ENCODE results near the gene ASAP3. TPM values are rescaled to one million over a fixed set of nuclear protein-coding genes. Genes with fewer than 3 reads are reported as not detected.

ASAP3 gene
- total and polyA plus RNA-seq, 2 of the 4 experiments (the other 2 are of a cell fraction), result 18.6 to 18.8 TPM

DNA sequence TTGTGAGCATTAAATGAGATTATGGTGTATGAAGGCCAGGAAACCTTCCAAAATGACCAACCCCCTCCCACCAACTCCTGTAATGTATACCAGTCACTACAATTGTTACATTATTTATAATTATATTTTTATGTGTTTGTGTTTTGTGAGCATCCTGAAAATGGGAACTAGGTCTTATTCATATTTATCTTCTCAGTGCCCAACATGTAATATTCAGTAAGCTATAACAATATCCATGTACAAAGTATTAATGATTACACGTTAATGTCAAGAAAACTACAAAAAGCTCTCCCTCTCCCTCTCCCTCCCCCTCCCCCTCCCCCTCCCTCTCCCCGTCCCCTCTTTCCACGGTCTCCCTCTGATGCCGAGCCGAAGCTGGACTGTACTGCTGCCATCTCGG is 19.0 kb upstream of the ASAP3 start:
- H3K36me3 ChIP-seq (ENCODE audit: control insufficient read depth, insufficient read depth, low read length), result no peaks in the 10 kb centered on the region
- WGBS, 2 experiments (ENCODE audit: extremely low coverage in 2 of 2, insufficient read length in 1 of 2), result no CpG with 5 or more reads among the region's 6 CpGs
- H3K9ac ChIP-seq (ENCODE audit: low read depth, low read length), result no peak overlapping the region
- no peak overlapping the region for H4K5ac ChIP-seq (ENCODE audit: low read depth, low read length)
- no peak for TF ChIP-seq POLR2A (IDR thresholded peaks at IDR 0.05; ENCODE audit: low read depth, low read length)
- TF ChIP-seq CEBPB (IDR thresholded peaks at IDR 0.05; ENCODE audit: low read depth, low read length), result no peak
- TF ChIP-seq MAZ (IDR thresholded peaks at IDR 0.05; ENCODE audit: borderline replicate concordance, low read depth, low read length), result no peak
- TF ChIP-seq FOS (IDR thresholded peaks at IDR 0.05; ENCODE audit: low read depth, low read length), result no peak
- TF ChIP-seq, protein P1, sequence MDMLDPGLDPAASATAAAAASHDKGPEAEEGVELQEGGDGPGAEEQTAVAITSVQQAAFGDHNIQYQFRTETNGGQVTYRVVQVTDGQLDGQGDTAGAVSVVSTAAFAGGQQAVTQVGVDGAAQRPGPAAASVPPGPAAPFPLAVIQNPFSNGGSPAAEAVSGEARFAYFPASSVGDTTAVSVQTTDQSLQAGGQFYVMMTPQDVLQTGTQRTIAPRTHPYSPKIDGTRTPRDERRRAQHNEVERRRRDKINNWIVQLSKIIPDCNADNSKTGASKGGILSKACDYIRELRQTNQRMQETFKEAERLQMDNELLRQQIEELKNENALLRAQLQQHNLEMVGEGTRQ (IDR thresholded peaks at IDR 0.05; ENCODE audit: low read depth, low read length), result no peak
- no peak for TF ChIP-seq CHD1 (IDR thresholded peaks at IDR 0.05; ENCODE audit: low read depth, low read length)
- no peak for TF ChIP-seq RCOR1 (IDR thresholded peaks at IDR 0.05; ENCODE audit: insufficient replicate concordance, low read length)
- TF ChIP-seq, protein P2, sequence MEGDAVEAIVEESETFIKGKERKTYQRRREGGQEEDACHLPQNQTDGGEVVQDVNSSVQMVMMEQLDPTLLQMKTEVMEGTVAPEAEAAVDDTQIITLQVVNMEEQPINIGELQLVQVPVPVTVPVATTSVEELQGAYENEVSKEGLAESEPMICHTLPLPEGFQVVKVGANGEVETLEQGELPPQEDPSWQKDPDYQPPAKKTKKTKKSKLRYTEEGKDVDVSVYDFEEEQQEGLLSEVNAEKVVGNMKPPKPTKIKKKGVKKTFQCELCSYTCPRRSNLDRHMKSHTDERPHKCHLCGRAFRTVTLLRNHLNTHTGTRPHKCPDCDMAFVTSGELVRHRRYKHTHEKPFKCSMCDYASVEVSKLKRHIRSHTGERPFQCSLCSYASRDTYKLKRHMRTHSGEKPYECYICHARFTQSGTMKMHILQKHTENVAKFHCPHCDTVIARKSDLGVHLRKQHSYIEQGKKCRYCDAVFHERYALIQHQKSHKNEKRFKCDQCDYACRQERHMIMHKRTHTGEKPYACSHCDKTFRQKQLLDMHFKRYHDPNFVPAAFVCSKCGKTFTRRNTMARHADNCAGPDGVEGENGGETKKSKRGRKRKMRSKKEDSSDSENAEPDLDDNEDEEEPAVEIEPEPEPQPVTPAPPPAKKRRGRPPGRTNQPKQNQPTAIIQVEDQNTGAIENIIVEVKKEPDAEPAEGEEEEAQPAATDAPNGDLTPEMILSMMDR (conservative IDR thresholded peaks at IDR 0.05; ENCODE audit: low read depth, low read length), result no peak
- no peak for TF ChIP-seq RAD21 (IDR thresholded peaks at IDR 0.05; ENCODE audit: low read length)
- no peak for TF ChIP-seq RFX5 (IDR thresholded peaks at IDR 0.05; ENCODE audit: low read depth, low read length)
- TF ChIP-seq NFE2L2 (IDR thresholded peaks at IDR 0.05; ENCODE audit: low read depth, low read length), result no peak
- no peak for TF ChIP-seq BHLHE40 (IDR thresholded peaks at IDR 0.05; ENCODE audit: low read depth, low read length)
- TF ChIP-seq MXI1 (IDR thresholded peaks at IDR 0.05; ENCODE audit: borderline replicate concordance, low read depth, low read length), result no peak
- no peak for TF ChIP-seq MAFK (IDR thresholded peaks at IDR 0.05; ENCODE audit: low read depth, low read length)
- no peak for TF ChIP-seq SMC3 (IDR thresholded peaks at IDR 0.05; ENCODE audit: low read depth, low read length)
- TF ChIP-seq, protein P3, sequence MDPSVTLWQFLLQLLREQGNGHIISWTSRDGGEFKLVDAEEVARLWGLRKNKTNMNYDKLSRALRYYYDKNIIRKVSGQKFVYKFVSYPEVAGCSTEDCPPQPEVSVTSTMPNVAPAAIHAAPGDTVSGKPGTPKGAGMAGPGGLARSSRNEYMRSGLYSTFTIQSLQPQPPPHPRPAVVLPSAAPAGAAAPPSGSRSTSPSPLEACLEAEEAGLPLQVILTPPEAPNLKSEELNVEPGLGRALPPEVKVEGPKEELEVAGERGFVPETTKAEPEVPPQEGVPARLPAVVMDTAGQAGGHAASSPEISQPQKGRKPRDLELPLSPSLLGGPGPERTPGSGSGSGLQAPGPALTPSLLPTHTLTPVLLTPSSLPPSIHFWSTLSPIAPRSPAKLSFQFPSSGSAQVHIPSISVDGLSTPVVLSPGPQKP (IDR thresholded peaks at IDR 0.05; ENCODE audit: borderline replicate concordance, low read depth, low read length), result no peak
- CTCF ChIA-PET, result interaction anchor here (1.1 kb wide), 1 partner anchor 37 kb away, joined by 10 read pairs; no protein-coding TSS in a partner anchor
- H3K27ac ChIP-seq (ENCODE audit: insufficient read depth, low read length), result no peak overlapping the region
- H3K14ac ChIP-seq (replicated peaks; ENCODE audit: low read depth, low read length), result no peak overlapping the region
- no peak overlapping the region for H4K91ac ChIP-seq (ENCODE audit: insufficient read depth, low read depth, low read length)
- no peak overlapping the region for H3K56ac ChIP-seq (ENCODE audit: extremely low read depth, insufficient read depth, low read length)
- no peak overlapping the region for H2AK9ac ChIP-seq (replicated peaks; ENCODE audit: low read depth, low read length, poor library complexity)
- no peak overlapping the region for H2BK15ac ChIP-seq (ENCODE audit: low read depth, low read length)
- DNase-seq (no peak), ATAC-seq (ENCODE audit: low read depth) (no peak)
- H2BK120ac ChIP-seq (ENCODE audit: low read depth, low read length), result no peak overlapping the region
- H3K23ac ChIP-seq (ENCODE audit: low read depth, low read length), result no peak overlapping the region
- H3K4ac ChIP-seq (ENCODE audit: low read depth, low read length), result no peak overlapping the region
- no peaks in the 10 kb centered on the region for H4K20me1 ChIP-seq (ENCODE audit: insufficient read depth, low read length)
- POLR2A ChIA-PET (ENCODE audit: unreplicated experiment), result no interaction called here
- H3K4me1 ChIP-seq (ENCODE audit: control insufficient read depth, insufficient read depth, low read length), result no peaks in the 10 kb centered on the region
- H3K9me1 ChIP-seq (ENCODE audit: insufficient read depth, low read length), result no peaks in the 10 kb centered on the region
- no peaks in the 10 kb centered on the region for H3K27me3 ChIP-seq (ENCODE audit: control insufficient read depth, insufficient read depth, low read length)
- H3K79me1 ChIP-seq (ENCODE audit: low read depth in 1 of 2, low read length in 2 of 2), result no peaks in the 10 kb centered on the region
- no peak overlapping the region for H2AFZ ChIP-seq (replicated peaks; ENCODE audit: low read length, poor library complexity)
- no peak overlapping the region for H3K4me3 ChIP-seq (ENCODE audit: insufficient read depth, low read depth, low read length)
- no TSS peak for BruUV-seq (replicated peaks)
- in situ Hi-C loops (cut with MboI; ENCODE audit: low sequenced_read_pairs), result no loop called here
- no peak overlapping the region for H2BK20ac ChIP-seq (ENCODE audit: low read depth, low read length)
- H2AK5ac ChIP-seq (ENCODE audit: low read depth, low read length), result no peak overlapping the region
- H3K4me2 ChIP-seq (ENCODE audit: low read depth, low read length), result no peak overlapping the region
- H4K8ac ChIP-seq (ENCODE audit: low read depth in 2 of 2, low read length in 2 of 2), result no peak overlapping the region
- no peaks in the 10 kb centered on the region for H3K9me3 ChIP-seq (ENCODE audit: control insufficient read depth, insufficient read depth, low read length)
- intact Hi-C loops (cut with micrococcal nuclease), result no loop called here
- no peak overlapping the region for H3K18ac ChIP-seq (ENCODE audit: low read depth, low read length)
- dilution Hi-C loops (cut with HindIII; ENCODE audit: low sequenced_read_pairs, unreplicated experiment), result no loop called here
- H2BK5ac ChIP-seq (ENCODE audit: low read depth, low read length, poor library complexity, severe bottlenecking), result no peak overlapping the region
